Cerebellar nuclear complex (tissue), 1 donor: ENCODE data around the gene GABRG3.

Experiments
- DNase-seq, 2 experiments: peaks; one replicate each; lab custom pipeline; 2025; lab: John Stamatoyannopoulos, UW

Gene GABRG3

DNA sequence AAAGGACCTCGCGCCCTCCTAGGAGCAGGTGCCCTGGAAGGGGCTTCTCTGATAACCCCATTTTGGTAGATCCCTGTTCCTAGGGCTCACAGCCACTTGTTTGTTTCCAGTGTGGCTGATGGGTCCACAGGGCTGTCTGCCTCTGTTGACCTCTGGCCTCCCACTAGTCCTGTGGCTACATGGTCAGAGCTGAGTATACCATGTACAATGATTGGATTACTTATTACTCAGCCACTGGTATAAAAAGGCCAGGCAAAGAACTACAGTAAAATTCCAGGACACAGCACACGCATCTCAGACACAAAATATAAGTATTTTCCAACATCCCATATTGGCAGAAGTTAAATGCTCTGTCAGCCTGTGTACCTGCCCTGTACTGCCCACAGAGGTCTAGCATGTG, 277.3 kb downstream of the GABRG3 start:
- DNase-seq: no peak

DNA sequence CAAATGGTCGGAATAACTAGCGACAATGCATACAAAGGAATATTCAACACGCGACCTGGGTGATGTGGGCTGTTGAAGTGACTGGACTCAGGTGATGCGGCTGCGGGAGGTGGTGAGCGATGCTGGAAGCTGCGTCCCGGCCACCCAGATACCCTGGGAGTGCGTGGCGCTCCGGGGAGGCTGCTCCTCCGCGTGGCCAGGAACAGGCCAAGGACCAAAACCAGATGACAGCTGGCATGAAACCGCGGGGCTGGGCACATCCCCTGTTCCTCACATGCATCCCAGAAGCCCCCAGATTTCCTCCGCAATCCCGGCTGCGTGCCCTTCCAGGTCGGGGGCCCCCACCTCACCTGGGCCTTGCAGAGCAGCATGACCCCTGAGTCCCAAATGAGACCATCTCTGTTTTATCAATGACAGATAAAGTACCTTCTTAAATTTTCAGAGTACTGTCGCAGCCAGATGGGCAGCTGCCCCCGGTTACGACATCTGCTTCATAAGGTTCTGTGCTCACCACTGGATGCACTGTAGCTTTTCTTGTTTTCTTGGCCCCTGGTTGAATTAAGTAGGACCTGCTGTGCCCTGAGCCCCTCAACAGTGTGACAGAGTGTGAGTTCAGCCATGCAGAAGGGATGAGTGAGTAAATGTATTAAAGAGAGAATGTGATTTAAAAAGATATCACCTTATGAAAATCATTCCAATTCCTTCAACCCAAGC, 278.2 kb downstream of the GABRG3 start:
- DNase-seq: no peak

DNA sequence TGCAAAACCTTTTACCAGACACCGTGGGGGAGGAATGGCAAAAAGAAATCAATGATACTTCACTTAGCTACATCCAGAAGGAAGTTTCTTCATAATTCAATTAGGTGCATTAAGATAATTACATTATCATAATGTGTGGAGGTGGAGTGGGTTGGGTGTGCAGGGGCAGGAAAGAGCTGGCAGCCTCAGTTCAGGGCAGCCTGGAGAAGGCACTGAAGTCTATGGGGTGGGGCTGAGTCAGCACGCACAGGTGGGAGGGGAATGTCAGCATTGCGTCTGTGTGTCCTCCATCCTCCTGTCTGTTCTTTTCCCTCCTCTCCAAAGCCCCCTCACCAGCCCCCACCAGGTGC, 278.8 kb downstream of the GABRG3 start:
- no peak for DNase-seq

DNA sequence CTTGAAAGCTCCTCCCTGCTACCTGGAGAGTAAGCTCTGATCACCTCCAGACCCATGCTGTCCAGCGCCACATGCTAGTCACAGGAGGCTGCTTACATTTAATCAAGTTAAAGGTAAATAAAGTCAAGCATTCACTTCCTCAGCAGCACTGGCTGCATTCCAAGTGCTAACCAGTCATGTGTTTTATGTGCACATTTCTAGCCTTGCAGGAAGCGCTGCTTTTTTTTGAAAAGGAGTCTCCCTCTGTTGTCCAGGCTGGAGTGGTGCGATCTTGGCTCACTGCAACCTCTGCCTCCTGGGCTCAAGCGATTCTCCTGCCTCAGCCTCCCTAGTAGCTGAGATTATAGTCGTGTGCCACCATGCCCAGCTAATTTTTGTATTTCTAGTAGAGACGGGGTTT, 279.2 kb downstream of the GABRG3 start:
- DNase-seq: no peak

DNA sequence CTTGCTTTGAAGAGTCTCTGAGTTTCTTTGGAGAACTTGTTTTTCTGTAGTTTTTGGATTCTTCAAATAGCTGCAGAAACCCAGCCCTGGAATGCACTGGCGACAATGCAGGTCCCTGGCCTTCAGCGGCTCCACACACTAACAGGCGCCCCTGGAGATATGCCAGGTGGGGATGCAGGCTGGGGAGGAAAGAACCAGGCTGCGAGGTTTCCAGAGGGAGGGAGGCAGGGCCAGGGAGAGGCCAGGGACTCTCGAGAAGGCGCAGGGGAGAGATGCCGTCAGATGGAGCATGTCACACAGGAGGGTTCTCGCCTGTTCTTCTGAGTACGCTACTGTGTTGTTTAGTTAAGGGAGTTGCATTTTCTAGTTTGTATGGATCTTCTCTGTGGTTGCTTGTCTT, 283.1 kb downstream of the GABRG3 start:
- DNase-seq: no peak

DNA sequence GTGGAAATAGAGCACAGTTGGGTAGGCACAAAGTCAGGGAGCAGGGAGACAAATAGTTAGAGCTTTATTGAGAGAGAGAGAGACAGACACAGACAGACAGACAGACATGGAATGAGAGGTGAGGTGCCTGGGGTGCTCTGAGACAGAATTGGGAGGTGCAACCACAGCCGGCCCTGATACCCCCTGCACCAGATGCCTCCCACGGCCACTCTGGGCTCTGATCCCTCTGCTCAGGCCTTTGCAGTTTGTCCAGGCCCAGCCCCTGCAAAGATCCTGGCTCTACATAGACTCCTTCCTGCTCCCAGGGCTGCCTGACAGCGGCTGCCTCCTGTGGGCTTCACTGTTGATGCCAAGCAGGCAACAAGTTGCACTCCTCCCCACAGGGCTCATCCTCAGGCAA, 283.8 kb downstream of the GABRG3 start:
- no peak for DNase-seq

DNA sequence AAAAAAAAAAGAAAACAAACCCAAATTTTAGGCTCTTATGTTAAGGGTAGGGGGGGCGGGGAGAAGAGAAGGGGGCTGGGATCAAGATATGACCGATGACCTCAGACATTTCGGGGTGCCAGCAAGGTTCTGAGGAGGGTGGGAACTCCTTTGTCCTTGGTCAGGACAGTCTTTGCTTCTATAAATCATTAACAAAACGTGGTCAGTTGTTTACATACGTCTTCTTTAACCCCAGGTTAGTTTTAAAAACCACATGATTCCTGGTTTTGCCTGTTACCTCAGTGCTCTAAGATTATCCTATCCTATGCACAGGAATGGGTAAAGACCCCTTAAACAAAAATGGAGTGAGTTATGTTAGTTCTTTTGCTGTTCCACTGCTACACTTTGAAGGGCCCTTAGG, 285.5 kb downstream of the GABRG3 start:
- DNase-seq: no peak

DNA sequence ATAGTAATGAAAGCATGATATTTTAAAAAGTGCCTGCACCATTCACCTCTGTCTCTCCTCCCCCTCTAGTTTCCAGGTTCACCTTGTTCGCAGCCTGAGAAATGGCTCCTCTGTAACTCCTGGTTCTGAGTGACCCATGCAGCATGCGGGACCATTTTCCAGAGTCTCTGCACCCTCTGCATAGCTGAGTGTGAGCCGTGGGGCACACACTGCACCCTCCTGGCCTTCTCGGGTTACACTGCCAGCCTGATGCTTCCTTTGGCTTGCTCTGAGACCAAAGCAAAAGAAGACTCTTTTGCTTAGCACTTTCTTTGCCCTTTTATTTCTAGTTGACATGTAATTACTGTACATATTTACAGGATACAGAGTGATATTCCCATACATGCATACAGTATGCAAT, 287.3 kb downstream of the GABRG3 start:
- DNase-seq: no peak

DNA sequence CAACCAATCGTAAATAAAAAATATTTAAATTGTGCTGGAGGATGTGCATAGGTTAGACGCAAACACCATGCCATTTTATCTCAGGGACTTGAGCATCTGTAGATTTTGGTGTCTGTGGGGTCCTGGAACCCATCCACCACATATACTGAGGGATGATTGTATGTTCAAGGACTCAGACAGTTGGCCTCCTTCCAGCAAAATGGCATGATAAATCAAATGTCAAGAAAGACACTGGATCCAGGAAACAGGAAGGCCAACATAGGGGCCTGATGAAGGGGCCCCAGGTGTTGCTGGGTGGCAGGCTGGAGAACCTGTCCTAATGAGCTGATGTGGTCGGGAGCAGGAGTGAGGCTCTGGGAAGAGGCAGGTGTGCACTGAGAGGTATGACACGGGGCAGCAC, 289.5 kb downstream of the GABRG3 start:
- DNase-seq: no peak

DNA sequence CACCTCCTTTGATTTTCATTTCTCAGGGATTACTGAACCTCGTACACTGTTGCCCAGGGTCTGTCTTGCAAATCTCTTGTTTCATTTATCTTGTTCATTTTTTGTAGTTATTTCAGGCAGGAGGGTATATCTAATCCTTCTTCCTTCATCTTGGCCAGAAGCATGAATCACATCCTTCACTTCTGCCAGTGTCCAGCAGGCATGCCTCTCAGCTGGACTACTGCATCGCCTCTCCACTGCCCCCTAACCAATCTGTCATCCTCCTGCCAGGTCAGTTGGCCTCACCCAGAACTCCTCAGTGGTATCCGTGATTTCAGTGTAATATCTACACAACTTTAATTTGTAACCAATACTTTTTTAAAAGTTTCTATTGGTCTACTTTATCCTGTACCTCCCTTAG, 297.9 kb downstream of the GABRG3 start:
- no peak for DNase-seq

DNA sequence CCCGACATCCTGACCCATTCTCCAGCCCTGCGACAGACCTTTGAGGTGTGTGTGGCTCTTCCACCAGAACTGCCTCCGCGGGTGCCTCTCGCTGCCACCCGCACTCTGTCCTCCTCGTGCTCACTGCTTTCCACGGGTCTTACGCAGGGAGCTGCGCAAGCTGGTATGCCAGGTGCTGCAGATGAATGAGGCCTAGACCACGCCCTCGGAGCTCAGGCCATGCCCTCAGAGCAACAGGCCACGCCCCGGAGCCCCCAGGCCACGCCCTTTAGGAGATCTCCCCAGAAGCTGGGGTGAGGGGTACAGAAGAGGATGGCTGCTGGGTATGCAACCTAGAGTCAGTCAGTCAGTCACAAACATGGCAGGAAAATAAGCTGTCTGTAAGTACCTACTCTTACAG, 300.3 kb downstream of the GABRG3 start:
- no peak for DNase-seq

DNA sequence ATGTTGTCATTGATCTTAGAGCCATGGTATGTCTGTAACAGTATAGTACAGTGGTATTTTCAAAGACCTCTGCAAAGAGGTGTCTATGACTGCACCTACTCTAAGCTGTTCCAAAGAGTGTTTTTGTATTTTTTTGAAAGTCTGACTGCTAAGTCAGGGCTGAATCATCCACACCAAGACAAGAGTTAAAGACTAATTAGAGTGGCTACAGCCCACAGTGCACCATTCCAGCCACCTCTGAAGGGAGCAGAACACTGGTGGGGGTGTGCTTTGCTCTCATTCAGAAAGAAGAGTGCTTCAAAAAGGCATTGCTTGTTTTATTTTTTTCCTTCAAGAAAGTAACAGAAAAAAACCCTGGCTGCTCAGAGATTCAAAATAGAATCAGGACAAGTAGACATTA, 301.4 kb downstream of the GABRG3 start:
- no peak for DNase-seq

DNA sequence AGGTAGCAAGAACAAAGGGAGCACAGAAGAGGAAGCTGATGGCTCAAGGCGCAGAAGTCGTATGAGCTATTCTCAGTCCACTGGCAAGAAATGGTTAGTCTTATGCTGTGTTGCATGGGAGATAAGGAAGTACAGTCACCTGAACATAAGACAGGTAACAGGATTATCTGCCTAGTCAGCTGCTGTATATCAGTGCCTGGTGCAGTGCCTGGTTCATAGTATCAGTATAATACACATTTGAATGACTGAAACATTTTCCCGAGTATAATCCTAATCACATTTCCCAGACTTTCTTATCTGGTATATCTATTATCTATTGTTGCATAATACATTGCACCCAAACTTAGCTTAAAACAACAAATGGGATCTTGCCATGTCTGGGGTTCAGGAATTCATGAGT, 302.5 kb downstream of the GABRG3 start:
- no peak for DNase-seq

DNA sequence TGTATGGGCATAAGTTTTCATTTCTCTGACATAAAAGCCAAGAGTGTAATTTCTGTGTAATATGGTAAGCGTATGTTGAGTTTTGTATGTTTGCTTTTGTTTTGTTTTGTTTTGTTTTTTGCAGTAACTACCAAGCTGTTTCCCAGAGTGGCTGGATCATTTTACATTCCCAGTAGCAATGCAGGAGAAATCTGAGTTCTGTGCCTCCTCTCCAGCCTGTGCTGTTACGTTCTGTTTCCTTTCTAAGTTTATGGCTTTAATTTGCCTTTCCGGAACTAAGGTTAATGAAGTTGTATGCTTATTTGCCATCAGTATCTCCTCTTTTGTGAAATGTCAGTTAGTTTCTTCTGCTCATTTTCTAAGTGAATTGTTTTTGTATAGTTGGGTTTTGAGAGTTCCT, 307.8 kb downstream of the GABRG3 start:
- DNase-seq: no peak

DNA sequence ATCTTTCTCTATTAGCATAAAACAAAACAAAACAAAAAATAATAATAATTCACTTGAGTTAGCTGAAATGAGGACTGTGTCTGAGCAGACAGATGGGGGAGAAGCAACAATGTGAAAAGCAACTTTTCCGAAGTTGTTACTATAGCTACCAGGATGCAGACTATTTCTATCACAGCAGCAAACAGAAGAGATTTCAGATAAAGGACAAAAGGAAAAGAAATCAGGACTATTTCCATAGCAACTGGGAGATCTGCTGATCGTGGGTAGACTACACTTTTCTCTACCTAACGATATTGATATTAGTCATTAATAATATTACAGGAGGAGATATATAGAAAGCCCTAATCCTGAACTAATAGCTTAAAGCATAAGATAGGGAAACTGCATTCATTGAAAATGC, 321.7 kb downstream of the GABRG3 start:
- DNase-seq: no peak

DNA sequence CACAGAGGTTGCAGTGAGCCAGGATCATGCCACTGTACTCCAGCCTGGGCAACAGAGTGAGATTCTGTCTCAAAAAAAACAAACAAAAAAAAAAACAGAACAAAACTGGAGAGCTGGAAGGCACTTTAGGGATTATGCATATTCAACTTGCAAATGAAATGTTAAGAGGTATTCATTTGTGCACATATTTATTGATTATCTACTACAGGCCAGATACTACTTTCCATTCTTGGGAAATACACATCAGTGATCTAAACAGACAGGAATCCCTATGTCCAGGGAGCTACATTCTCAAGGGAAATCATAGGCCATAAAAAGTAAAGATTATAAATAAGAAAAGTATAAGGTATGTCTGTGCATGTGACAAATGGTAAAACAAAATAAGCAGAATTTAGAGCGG, 322.6 kb downstream of the GABRG3 start:
- DNase-seq: no peak

DNA sequence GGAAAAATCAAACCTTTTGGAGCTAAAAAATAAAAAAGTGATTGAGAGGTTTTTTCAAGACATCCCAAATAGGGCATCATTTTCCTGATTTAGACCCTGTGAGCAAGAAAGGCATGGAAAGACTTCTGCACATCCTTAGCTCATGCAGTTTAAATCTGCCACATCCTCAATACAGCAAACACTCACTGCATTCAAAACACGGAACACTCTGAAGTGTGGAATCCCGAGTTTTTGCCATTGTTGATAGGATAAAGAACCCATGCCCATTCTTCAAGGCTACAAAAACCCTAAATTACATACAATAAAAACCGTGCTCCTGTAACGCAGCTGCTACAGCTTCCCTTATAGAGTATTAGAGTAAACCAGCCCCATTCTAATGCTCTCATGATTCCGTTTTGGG, 346.8 kb downstream of the GABRG3 start:
- DNase-seq: no peak

DNA sequence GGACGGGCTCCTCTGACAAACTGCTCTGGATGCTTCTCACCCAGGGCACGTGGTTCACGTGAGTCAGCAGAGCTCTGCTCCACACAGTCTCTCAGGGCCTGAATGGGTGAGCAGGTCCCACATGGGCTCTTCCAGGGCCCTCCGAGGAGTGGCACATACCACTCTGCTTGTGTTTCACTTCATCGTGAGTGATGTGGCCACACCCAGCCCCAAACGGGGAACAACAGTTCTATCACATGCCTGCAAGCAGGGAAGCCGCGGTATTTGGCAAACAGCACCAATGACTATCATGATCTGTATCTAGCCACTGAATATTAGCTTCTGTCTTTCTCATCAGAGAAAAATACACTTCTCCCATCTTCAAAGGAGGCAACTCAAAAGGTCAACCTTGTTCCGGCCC, 352.8 kb downstream of the GABRG3 start:
- no peak for DNase-seq

DNA sequence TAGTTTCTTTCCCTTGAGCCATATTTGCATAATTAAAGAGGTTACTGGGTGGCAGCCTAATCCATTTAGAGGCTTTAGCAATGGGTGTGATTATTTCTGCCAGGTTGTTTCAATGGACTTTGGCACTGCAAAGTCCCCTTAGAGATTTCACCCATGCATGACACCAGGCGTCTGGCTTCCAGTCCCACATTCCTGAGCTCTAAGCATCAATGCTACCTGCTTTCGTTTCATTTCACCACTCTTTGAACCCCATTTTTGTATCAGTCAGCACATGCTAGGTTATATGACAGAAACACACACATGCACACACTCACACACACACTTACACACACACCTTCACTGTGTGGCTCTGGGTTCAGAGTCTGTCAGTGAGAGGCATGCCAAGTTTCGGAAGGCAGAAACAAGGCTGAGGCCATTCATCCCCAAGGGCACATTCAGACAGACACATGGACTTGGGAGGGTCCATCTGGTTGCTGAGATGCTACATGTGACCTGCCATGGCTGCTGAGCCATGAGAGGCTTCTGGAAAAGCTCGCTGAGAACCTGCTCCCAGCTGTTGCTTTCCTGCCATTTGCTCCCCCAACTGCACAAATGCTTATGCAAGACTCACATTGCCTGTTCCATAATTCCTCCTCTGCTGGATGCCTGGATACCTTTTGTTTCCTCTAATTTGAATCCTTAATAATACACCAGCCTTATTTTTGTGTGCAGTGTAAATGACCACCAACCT, 354.1 kb downstream of the GABRG3 start:
- DNase-seq: no peak

DNA sequence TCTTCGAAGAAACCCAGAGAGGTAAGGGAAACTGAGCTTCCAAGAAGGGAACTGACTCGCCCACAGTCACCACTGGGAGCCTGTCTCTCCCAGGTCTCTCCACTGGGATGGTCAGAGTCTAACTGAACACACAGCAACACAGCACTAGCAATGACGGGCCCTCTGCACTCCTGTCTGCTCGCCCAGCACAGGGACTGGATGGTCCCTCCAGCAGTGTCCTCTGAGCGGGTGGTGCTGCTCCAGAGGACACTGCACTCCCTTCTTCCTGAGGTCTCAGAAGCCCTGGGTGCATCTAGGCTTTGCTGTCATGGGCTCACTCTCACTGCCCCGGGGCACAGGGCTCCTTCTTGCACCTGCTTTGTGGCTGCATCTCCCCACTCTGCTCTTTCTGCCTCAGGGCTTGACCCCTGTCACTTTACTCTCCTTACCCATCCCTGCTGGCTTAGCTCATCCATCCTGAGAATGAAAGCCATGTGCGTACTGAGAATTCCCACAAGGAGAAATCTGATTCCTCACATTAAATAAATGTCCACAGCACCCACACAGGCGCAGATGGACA, 356.6 kb downstream of the GABRG3 start:
- DNase-seq: no peak

DNA sequence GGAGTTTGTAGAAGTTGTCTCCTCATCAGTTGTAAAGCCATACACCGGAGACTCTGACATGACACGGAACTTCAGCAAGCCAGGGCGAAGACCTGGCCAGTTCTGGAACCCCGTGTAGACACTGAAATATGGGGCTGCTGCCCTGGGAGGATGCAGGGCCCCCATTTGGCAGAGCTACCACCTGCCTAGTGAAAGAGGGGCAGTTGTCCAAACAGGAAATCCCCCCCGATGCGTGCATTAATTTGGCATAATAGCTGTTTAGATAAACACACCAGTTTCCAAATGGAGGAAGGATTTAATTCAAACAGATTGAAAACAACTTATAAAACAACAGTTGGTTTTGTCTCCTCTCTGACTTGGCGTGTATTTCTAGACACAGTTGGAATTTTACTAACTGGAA, 357.2 kb downstream of the GABRG3 start:
- DNase-seq: no peak

DNA sequence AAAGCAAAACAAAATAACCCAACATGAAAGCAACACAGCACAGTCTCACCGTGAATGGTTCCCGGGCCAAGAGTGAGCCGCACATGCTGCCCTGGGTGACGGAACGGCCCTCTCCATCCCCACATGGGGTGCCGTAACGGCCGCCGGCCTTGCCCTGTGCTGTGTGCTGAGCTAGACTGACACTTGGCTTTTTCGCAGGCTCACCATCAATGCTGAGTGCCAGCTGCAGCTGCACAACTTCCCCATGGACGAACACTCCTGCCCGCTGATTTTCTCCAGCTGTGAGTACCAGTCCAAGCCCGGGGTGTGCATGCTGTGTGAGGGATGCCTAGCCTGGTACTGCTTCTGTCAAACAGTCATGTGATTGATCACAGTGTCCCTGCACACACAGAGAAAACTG, 357.6 kb downstream of the GABRG3 start:
- no peak for DNase-seq

DNA sequence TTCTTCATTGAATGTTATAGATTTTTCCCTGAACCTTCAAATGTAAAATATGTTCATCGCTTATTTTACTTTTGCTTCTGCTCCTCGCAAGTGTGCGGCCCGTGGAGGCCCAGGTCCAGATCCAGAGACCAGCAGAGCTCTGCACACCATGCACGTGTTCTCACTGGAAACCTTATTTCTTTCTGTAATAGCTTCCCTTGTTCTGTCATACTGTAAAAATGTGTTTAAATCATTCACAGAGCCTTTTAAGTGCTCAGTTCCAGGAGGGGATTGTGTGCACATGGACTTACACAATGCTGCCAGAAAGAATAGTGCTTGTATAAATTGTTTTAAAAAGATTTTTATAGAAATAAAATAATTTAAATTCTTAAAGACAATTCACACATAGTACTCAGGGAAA, 359.3 kb downstream of the GABRG3 start:
- no peak for DNase-seq

DNA sequence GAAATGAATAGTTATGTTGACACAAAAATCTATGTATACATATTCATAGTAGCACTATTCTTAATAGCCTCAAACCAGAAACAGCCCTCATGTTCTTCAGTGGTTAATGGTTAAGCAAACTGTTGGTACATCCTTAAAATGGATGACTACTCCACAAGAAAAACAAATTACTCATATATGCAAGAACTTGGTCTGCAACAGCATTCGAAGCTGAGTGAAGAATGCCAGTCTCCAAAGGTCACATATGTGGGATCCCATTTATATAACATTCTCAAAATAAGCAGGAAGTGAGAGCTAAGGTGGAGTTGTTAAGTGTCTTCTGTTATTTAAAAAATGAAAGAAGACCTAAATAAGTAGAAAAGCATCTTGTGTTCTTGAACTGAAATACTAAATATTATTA, 365.7 kb downstream of the GABRG3 start:
- no peak for DNase-seq
